Hepatocyte (in vitro differentiated cells): ENCODE results near the gene CXCR1. TPM values are rescaled to one million over a fixed set of nuclear protein-coding genes. Genes with fewer than 3 reads are reported as not detected.
A peak's percentile ranks its signal among the peaks of the same experiment; 100 is the strongest.

Experiments
- DNase-seq: peaks from one replicate; pipeline ENCODE4 v3.0.0-alpha.2; 2016; ENCODE audit warnings: low spot score
- H2AFZ ChIP-seq: fragments of 200-600 bp; sonication (generic); 2 replicates; pipeline ENCODE4 v1.6.0; 2016; ENCODE audit warnings: antibody characterized with exemption, mild to moderate bottlenecking
- H3K27ac ChIP-seq: fragments of 200-600 bp; sonication (generic); 2 replicates; pipeline ENCODE4 v1.5.1; 2016; ENCODE audit warnings: mild to moderate bottlenecking
- H3K27me3 ChIP-seq: fragments of 200-600 bp; sonication (generic); 2 replicates; pipeline ENCODE4 v1.6.1; 2016
- H3K36me3 ChIP-seq: fragments of 200-600 bp; sonication (generic); replicated peaks from 2 replicates; pipeline ENCODE4 v1.5.1; 2016; ENCODE audit warnings: low read depth; ENCODE audit not compliant: insufficient read depth
- H3K4me1 ChIP-seq: fragments of 200-600 bp; sonication (generic); 2 replicates; pipeline ENCODE4 v1.5.1; 2016; ENCODE audit warnings: mild to moderate bottlenecking, moderate library complexity; ENCODE audit not compliant: insufficient read depth
- H3K4me2 ChIP-seq: fragments of 200-600 bp; sonication (generic); 2 replicates; pipeline ENCODE4 v1.6.0; 2016
- H3K4me3 ChIP-seq: fragments of 200-600 bp; sonication (generic); 2 replicates; pipeline ENCODE4 v1.5.1; 2016; ENCODE audit warnings: mild to moderate bottlenecking
- H3K79me2 ChIP-seq: fragments of 200-600 bp; sonication (generic); 2 replicates; pipeline ENCODE4 v1.6.0; 2017; ENCODE audit warnings: mild to moderate bottlenecking
- H3K9me2 ChIP-seq: fragments of 200-600 bp; sonication (generic); replicated peaks from 2 replicates; pipeline ENCODE4 v1.6.0; 2017; ENCODE audit warnings: mild to moderate bottlenecking; ENCODE audit not compliant: insufficient read depth
- H3K9me3 ChIP-seq: fragments of 200-600 bp; sonication (generic); 2 replicates; pipeline ENCODE4 v1.5.1; 2016; ENCODE audit warnings: low read depth, mild to moderate bottlenecking
- H4K20me1 ChIP-seq: fragments of 200-600 bp; sonication (generic); 2 replicates; pipeline ENCODE4 v1.6.0; 2016; ENCODE audit warnings: mild to moderate bottlenecking; ENCODE audit not compliant: insufficient read depth, poor library complexity, severe bottlenecking
- CTCF ChIP-seq: fragments of 200-600 bp; sonication (generic); IDR thresholded peaks from 2 replicates; pipeline ENCODE4 v1.5.1; 2016; ENCODE audit warnings: antibody characterized with exemption, mild to moderate bottlenecking; ENCODE audit not compliant: poor library complexity
- EZH2 ChIP-seq: fragments of 200-600 bp; sonication (generic); IDR thresholded peaks from 2 replicates; pipeline ENCODE4 v1.6.1; 2016; ENCODE audit warnings: antibody characterized with exemption, mild to moderate bottlenecking, borderline replicate concordance
- EZH2phosphoT487 ChIP-seq: fragments of 200-600 bp; sonication (generic); IDR thresholded peaks from one replicate; pipeline ENCODE4 v1.6.1; 2018; ENCODE audit warnings: antibody characterized with exemption, mild to moderate bottlenecking, low read depth, moderate library complexity; ENCODE audit not compliant: unreplicated experiment, severe bottlenecking
- WGBS: methylation state at CpG from one replicate; pipeline ENCODE4 v1.1.6; 2016; ENCODE audit warnings: low lambda C conversion rate; ENCODE audit errors: missing lambda C conversion rate; 5-methylcytosine and 5-hydroxymethylcytosine counted together
- polyA plus RNA-seq: library from polyadenylated mRNA; unstranded; fragments of >200 nt; fragmentation: Nextera tagmentation; extraction: Ambion mirVana; gene quantifications from 2 replicates; pipeline ENCODE4 v1.2.1, GENCODE V29; 2016
- total RNA-seq: library from RNA; depleted of rRNA; stranded (reverse); fragments of >200 nt; gene quantifications from 2 replicates; pipeline ENCODE4 v1.2.3, GENCODE V29; 2014

The CXCR1 gene
- total and polyA plus RNA-seq, 2 experiments from 2014 or later = not detected

GRCh38 chr2:218192902-218193430, 26.2 kb upstream of the CXCR1 start:
- Histone ChIP-seq H3K27me3 (no peaks in the 10 kb centered on the region), H3K79me2 (no peaks in the 10 kb centered on the region), H2AFZ (no peak overlapping the region), H3K4me2 (no peak overlapping the region), H3K36me3 (no peaks in the 10 kb centered on the region), H3K9me2 (no peaks in the 10 kb centered on the region), H3K4me1 (no peaks in the 10 kb centered on the region), H3K4me3 (no peak overlapping the region), H3K27ac (no peak overlapping the region), H4K20me1 (no peaks in the 10 kb centered on the region), H3K9me3 (no peaks in the 10 kb centered on the region)
- 88% methylated on average over 3 of the region's 3 CpGs for WGBS
- no peak for DNase-seq
- TF ChIP-seq EZH2 (no peak), EZH2phosphoT487 (no peak), CTCF (no peak)

- no peaks in the 10 kb centered on the region for H3K4me1 ChIP-seq
- TF ChIP-seq CTCF (no peak), EZH2 (no peak), EZH2phosphoT487 (no peak)
- no peaks in the 10 kb centered on the region for H3K79me2 ChIP-seq
- H3K9me3 ChIP-seq = no peaks in the 10 kb centered on the region
- no peak overlapping the region for H3K27ac ChIP-seq
- no peaks in the 10 kb centered on the region for H3K36me3 ChIP-seq
- H2AFZ ChIP-seq = no peak overlapping the region
- H4K20me1 ChIP-seq = no peaks in the 10 kb centered on the region
- WGBS = 81% methylated on average over 2 of the region's 2 CpGs
- H3K9me2 ChIP-seq = no peaks in the 10 kb centered on the region
- no peak for DNase-seq
- H3K27me3 ChIP-seq = no peaks in the 10 kb centered on the region
- H3K4me3 ChIP-seq = no peak overlapping the region
- H3K4me2 ChIP-seq = no peak overlapping the region
These were observed 21.8 kb upstream of the CXCR1 start for GRCh38 chr2:218188528-218188927.

- H3K79me2 ChIP-seq = no peaks in the 10 kb centered on the region
- H3K4me3 ChIP-seq = no peak overlapping the region
- no peaks in the 10 kb centered on the region for H3K4me1 ChIP-seq
- H2AFZ ChIP-seq = no peak overlapping the region
- H3K27ac ChIP-seq = peak overlapping the region; percentile 62
- peak; percentile 45 for DNase-seq
- no peaks in the 10 kb centered on the region for H3K27me3 ChIP-seq
- H4K20me1 ChIP-seq = no peaks in the 10 kb centered on the region
- H3K9me3 ChIP-seq = no peaks in the 10 kb centered on the region
- H3K9me2 ChIP-seq = no peaks in the 10 kb centered on the region
- TF ChIP-seq EZH2phosphoT487 = no peak
- no peak for TF ChIP-seq CTCF
- TF ChIP-seq EZH2 = no peak
- H3K36me3 ChIP-seq = no peaks in the 10 kb centered on the region
- 74% methylated on average over 4 of the region's 4 CpGs for WGBS
- H3K4me2 ChIP-seq = no peak overlapping the region
These were observed 20.7 kb upstream of the CXCR1 start for GRCh38 chr2:218187296-218188015.
